ENCODE data around the gene MUC7. TPM values are rescaled to one million over a fixed set of nuclear protein-coding genes. Genes with fewer than 3 reads are reported as not detected.

Gene MUC7
- total RNA-seq: not detected

DNA sequence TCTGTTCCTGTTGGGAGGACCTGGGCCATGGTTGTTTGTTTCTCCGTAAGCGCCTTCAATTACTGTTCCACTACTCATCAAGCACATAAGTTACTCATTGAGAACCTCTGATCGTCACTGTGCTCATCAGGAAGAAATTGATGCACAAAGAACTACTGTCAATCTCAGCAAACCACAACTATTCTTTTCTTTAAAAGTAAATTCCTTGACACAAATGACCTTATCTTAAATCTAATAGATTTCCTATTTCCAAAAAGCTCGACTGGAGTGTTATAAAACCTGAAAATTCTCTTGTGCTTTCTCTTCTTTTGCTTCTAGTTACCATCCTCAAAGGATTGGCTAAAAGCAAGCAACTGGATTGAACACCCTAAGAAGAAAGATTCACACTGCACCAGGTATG, at the start of gene MUC7:
Gene MUC7, plus strand, starts transcription at position 301 of the 400 bp plus-strand sequence. CDS start 1,825 bp downstream, outside the sequence.
- Histone ChIP-seq H3K36me3 (no peaks in the 10 kb centered on the region), H3K4me3 (no peak within 1 kb of the TSS), H3K4me1 (no peaks in the 10 kb centered on the region), H3K9me3 (no peaks in the 10 kb centered on the region), H3K27me3 (no peaks in the 10 kb centered on the region), H3K27ac (no peak within 1 kb of the TSS)
- no peak for DNase-seq (ENCODE audit: low spot score in 2 of 2)
- TF ChIP-seq, protein P1, sequence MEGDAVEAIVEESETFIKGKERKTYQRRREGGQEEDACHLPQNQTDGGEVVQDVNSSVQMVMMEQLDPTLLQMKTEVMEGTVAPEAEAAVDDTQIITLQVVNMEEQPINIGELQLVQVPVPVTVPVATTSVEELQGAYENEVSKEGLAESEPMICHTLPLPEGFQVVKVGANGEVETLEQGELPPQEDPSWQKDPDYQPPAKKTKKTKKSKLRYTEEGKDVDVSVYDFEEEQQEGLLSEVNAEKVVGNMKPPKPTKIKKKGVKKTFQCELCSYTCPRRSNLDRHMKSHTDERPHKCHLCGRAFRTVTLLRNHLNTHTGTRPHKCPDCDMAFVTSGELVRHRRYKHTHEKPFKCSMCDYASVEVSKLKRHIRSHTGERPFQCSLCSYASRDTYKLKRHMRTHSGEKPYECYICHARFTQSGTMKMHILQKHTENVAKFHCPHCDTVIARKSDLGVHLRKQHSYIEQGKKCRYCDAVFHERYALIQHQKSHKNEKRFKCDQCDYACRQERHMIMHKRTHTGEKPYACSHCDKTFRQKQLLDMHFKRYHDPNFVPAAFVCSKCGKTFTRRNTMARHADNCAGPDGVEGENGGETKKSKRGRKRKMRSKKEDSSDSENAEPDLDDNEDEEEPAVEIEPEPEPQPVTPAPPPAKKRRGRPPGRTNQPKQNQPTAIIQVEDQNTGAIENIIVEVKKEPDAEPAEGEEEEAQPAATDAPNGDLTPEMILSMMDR (IDR thresholded peaks at IDR 0.05): no peak
- TF ChIP-seq POLR2A (IDR thresholded peaks at IDR 0.05): no peak
- TF ChIP-seq EP300 (IDR thresholded peaks at IDR 0.05): no peak
- WGBS, 2 donors: 59 to 61% methylated on average over 4 of the region's 4 CpGs

DNA sequence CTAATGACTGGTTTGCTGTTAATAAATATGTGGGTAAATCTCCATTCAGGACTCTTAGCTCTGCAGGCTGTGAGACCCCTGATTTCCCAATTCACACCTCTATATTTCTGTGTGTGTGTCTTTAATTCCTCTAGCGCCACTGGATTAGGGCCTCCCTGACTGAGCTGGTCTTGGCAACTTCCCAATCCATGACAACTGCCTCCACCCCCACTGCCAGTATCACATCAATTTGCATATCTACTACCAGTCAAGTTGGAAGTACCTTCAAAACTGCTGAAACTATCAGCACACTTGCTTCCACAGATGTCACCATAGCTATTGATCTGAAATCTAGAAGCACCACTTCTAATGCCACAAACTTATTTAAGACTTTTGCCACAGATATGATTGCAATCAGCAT, 46.7 kb upstream of the MUC7 start:
- Histone ChIP-seq H3K36me3 (no peaks in the 10 kb centered on the region), H3K4me3 (no peak overlapping the region), H3K27ac (no peak overlapping the region), H3K27me3 (no peaks in the 10 kb centered on the region), H3K4me1 (no peaks in the 10 kb centered on the region), H3K9me3 (peaks cover 0 to 8% (median 0%) of the 10 kb centered on the region in 4 donors)
- DNase-seq (ENCODE audit: low spot score in 2 of 2): no peak
- no peak for TF ChIP-seq POLR2A (IDR thresholded peaks at IDR 0.05)
- WGBS, 2 donors: 65 to 82% methylated on average over 1 of the region's 1 CpG

DNA sequence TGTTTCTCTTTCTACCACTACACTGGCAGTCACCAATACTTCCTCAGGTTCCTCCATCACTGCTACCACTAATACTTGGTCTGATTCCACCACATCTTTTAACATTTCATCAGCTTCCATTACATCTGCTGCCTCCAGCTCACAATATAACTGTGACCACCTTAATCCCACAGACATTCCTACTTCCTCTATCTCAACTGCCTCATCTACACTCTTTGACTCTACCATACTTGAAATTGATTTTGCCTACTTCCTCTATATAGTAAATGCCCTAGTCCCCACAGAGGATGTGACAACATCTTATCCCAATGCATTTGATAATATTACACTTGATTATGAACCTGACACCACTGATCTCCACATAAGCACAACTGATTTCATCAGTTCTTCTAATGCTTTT, 45.2 kb upstream of the MUC7 start:
- no peaks in the 10 kb centered on the region for H3K27me3 ChIP-seq

DNA sequence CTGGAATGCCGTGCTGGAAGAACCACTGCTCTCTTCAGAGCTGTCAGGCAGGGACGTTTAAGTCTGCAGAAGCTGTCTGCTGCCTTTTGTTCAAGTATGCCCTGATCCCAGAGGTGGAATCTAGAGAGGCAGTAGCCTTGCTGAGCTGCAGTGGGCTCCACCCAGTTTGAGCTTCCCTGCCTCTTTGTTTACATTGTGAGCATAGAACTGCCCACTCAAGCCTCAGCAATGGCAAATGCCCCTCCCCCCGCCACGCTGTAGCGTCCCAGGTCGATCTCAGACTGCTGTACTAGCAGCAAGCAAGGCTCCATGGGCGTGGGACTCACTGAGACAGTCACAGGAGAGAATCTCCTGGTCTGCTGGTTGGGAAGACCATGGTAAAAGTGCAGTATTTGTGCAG, 34.8 kb upstream of the MUC7 start:
- H3K4me1 ChIP-seq: no peaks in the 10 kb centered on the region
- H3K27me3 ChIP-seq: no peaks in the 10 kb centered on the region
- WGBS, 2 donors: 64 to 74% methylated on average over 7 of the region's 7 CpGs
- H3K4me3 ChIP-seq: no peak overlapping the region
- peaks cover 0 to 7% (median 0%) of the 10 kb centered on the region in 4 donors for H3K9me3 ChIP-seq
- no peak overlapping the region for H3K27ac ChIP-seq
- no peak for TF ChIP-seq EP300 (IDR thresholded peaks at IDR 0.05)
- no peak for TF ChIP-seq POLR2A (IDR thresholded peaks at IDR 0.05)
- TF ChIP-seq, protein P1 (IDR thresholded peaks at IDR 0.05): no peak
- no peak for DNase-seq (ENCODE audit: low spot score in 2 of 2)
- H3K36me3 ChIP-seq: no peaks in the 10 kb centered on the region

More for the DNA sequence above, 45.2 kb upstream of the MUC7 start:
- Histone ChIP-seq H3K36me3 (no peaks in the 10 kb centered on the region), H3K4me3 (no peak overlapping the region), H3K9me3 (peaks cover 0 to 8% (median 0%) of the 10 kb centered on the region in 4 donors), H3K4me1 (no peaks in the 10 kb centered on the region), H3K27ac (no peak overlapping the region)
- no peak for DNase-seq (ENCODE audit: low spot score in 2 of 2)
- TF ChIP-seq, protein P1 (IDR thresholded peaks at IDR 0.05): no peak
- TF ChIP-seq POLR2A (IDR thresholded peaks at IDR 0.05): no peak
- TF ChIP-seq EP300 (IDR thresholded peaks at IDR 0.05): no peak

DNA sequence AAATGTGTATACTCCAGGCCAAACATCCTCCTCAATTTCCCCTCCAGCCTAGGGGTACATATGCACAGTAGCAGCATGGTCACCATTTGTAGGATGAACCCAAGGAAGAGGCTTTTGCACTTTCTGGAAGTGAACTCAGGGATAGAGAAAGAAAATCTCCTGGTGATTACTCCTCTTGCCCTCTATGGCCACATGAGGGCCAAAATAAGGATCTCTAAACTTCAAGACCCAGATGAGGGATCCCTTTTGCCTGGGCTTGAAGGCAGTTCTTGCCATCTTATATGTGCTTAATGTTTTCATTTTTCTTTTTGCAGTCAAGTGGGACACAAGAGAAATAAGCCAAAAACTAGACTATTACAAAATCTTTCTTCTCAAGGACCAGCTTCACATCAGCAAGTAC, 29.5 kb upstream of the MUC7 start:
- no peak for DNase-seq (ENCODE audit: low spot score in 2 of 2)
- no peaks in the 10 kb centered on the region for H3K27me3 ChIP-seq

More for the DNA sequence above, 29.5 kb upstream of the MUC7 start:
- Histone ChIP-seq H3K4me1 (no peaks in the 10 kb centered on the region), H3K27ac (no peak overlapping the region), H3K4me3 (no peak overlapping the region), H3K9me3 (no peaks in the 10 kb centered on the region), H3K36me3 (no peaks in the 10 kb centered on the region)
- TF ChIP-seq EP300 (IDR thresholded peaks at IDR 0.05) (no peak), POLR2A (IDR thresholded peaks at IDR 0.05) (no peak)
- TF ChIP-seq, protein P1 (IDR thresholded peaks at IDR 0.05): no peak
